K562 (cell line): ENCODE results near the gene CRKL. TPM values are rescaled to one million over a fixed set of nuclear protein-coding genes. Genes with fewer than 3 reads are reported as not detected.

Source experiments
- ATAC-seq: fragments of 200-7000 bp; cut with Tn5 transposase; 3 replicates; pipeline ENCODE4 v1.9.1; 2020; ENCODE audit warnings: moderate library complexity
- BruUV-seq: library from RNA; stranded (reverse); fragments of 400-500 nt; replicated peaks from 2 replicates; lab custom pipeline; 2021; lab: Mats Ljungman, UMichigan
- CTCF ChIA-PET: fragments of 300-600 bp; formaldehyde crosslinking; extraction: SDS; loops from one replicate; lab custom pipeline; 2021; ENCODE audit warnings: low intra/inter-chr PET ratio; lab: Yijun Ruan, JAX
- POLR2A ChIA-PET: fragments of 300-600, 350-650 bp; sonication (Branson Sonifier 250); formaldehyde crosslinking; extraction: SDS; loops from one replicate; lab custom pipeline; 2021; ENCODE audit warnings: antibody characterized with exemption, inconsistent platforms; lab: Yijun Ruan, JAX
- DNase-seq, 4 experiments: peaks; one replicate each; pipeline versions ENCODE4 v3.0.0 to v3.0.0-alpha.2; 2011 to 2018; ENCODE audit warnings: low spot score in 3 of 4, mixed read lengths in 3 of 4; ENCODE audit errors: extremely low read depth in 1 of 4
- FAIRE-seq: peaks from 2 replicates; lab custom pipeline; 2011; peaks lifted over from hg19 to GRCh38; lab: Jason Lieb, UNC
- H2AFZ ChIP-seq: 2 replicates; pipeline ENCODE4 v1.6.0; 2011; ENCODE audit warnings: low read depth, low read length, control low read depth, inconsistent platforms
- H3K27ac ChIP-seq: fragments of 200-600 bp; 3 replicates; pipeline ENCODE4 v1.8.0; 2011; ENCODE audit warnings: low read depth, mild to moderate bottlenecking, control low read depth, inconsistent platforms, low read length, moderate library complexity, mixed read lengths; ENCODE audit errors: extremely low read depth
- H3K27me3 ChIP-seq, 2 experiments: fragments of 300-600 bp in 1 of 2; 2 replicates in 1 of 2; 3 replicates in 1 of 2; pipeline versions ENCODE4 v1.6.0 to v1.8.0; 2011; ENCODE audit warnings: inconsistent platforms in 2 of 2, low read length in 2 of 2, mild to moderate bottlenecking in 1 of 2, mixed read lengths in 1 of 2, moderate library complexity in 1 of 2; ENCODE audit not compliant: control insufficient read depth in 2 of 2, insufficient read depth in 2 of 2
- H3K36me3 ChIP-seq: fragments of 300-600 bp; 3 replicates; pipeline ENCODE4 v1.8.0; 2011; ENCODE audit warnings: mild to moderate bottlenecking, low read length, inconsistent platforms; ENCODE audit not compliant: control insufficient read depth, insufficient read depth
- H3K4me1 ChIP-seq, 2 experiments: fragments of 200-600 bp in 1 of 2; replicated peaks in 1 of 2; 2 replicates in 1 of 2; 3 replicates in 1 of 2; pipeline versions ENCODE4 v1.5.1 to v1.8.0; 2011; ENCODE audit warnings: inconsistent platforms in 2 of 2, low read length in 2 of 2, mild to moderate bottlenecking in 1 of 2, mixed read lengths in 1 of 2, moderate library complexity in 1 of 2; ENCODE audit not compliant: control insufficient read depth in 2 of 2, insufficient read depth in 2 of 2
- H3K4me2 ChIP-seq: 2 replicates; pipeline ENCODE4 v1.6.1; 2011; ENCODE audit warnings: low read length, control low read depth, inconsistent platforms, mixed read lengths; ENCODE audit not compliant: insufficient read depth
- H3K4me3 ChIP-seq: fragments of 200-600 bp; sonication (generic), shearing (Covaris generic); 2 replicates; pipeline ENCODE4 v1.5.1; 2016; ENCODE audit warnings: control low read depth, inconsistent platforms
- H3K79me2 ChIP-seq: fragments of 200-600 bp; 3 replicates; pipeline ENCODE4 v1.8.0; 2011; ENCODE audit warnings: low read length, inconsistent platforms; ENCODE audit not compliant: control insufficient read depth, insufficient read depth
- H3K9ac ChIP-seq, 2 experiments: 2 replicates each; pipeline versions ENCODE4 v1.6.0 to v1.6.1; 2011; ENCODE audit warnings: low read depth in 2 of 2, low read length in 2 of 2, control low read depth in 1 of 2, inconsistent platforms in 1 of 2, mild to moderate bottlenecking in 1 of 2, mixed read lengths in 1 of 2; ENCODE audit not compliant: insufficient read depth in 1 of 2
- H3K9me1 ChIP-seq: one replicate; pipeline ENCODE4 v1.6.0; 2011; ENCODE audit warnings: inconsistent platforms, mild to moderate bottlenecking, low read length, moderate library complexity; ENCODE audit not compliant: control insufficient read depth, insufficient read depth
- H3K9me3 ChIP-seq: replicated peaks from 2 replicates; pipeline ENCODE4 v1.5.1; 2011; ENCODE audit warnings: low read depth, low read length, inconsistent platforms; ENCODE audit not compliant: control insufficient read depth, insufficient read depth
- H4K20me1 ChIP-seq: replicated peaks from 2 replicates; pipeline ENCODE4 v1.6.1; 2011; ENCODE audit warnings: low read length, inconsistent platforms, mixed read lengths; ENCODE audit not compliant: control insufficient read depth, insufficient read depth
- ATF7 ChIP-seq: fragments of 450-650 bp; IDR thresholded peaks from 2 replicates; pipeline ENCODE4 v1.7.1; 2014; ENCODE audit warnings: mild to moderate bottlenecking, moderate library complexity
- CGGBP1 ChIP-seq: fragments of 250-450 bp; sonication (Bioruptor Pico); IDR thresholded peaks from 2 replicates; pipeline ENCODE4 v1.9.0; 2021; ENCODE audit warnings: mild to moderate bottlenecking
- CREB3 ChIP-seq: fragments of 450-650 bp; conservative IDR thresholded peaks from 2 replicates; pipeline ENCODE4 v1.6.1; 2016; ENCODE audit warnings: missing genetic modification characterization, low read depth, mild to moderate bottlenecking, missing compliant biosample characterization, moderate library complexity
- E2F3 ChIP-seq: fragments of 250-450 bp; sonication (Bioruptor Pico); IDR thresholded peaks from 2 replicates; pipeline ENCODE4 v1.4.0; 2020; ENCODE audit warnings: mild to moderate bottlenecking
- ESRRA ChIP-seq: fragments of 450-650 bp; IDR thresholded peaks from 2 replicates; pipeline ENCODE4 v1.6.1; 2014; ENCODE audit warnings: low read depth, mild to moderate bottlenecking, moderate library complexity, borderline replicate concordance
- FOXP1 ChIP-seq: sonication (generic); formaldehyde crosslinking; IDR thresholded peaks from 2 replicates; pipeline ENCODE4 v1.8.0; 2022; ENCODE audit warnings: mild to moderate bottlenecking, missing genetic modification reagents
- JUN ChIP-seq, 2 experiments: sonication (generic) in 1 of 2; formaldehyde crosslinking in 1 of 2; IDR thresholded peaks; 2 replicates each; pipeline versions ENCODE4 v1.6.1 to v1.8.0; 2012 to 2022; ENCODE audit warnings: borderline replicate concordance in 2 of 2, mild to moderate bottlenecking in 2 of 2, improper control_type of control experiment in 1 of 2, low read depth in 1 of 2, low read length in 1 of 2, missing genetic modification reagents in 1 of 2
- NFXL1 ChIP-seq: fragments of 450-650 bp; formaldehyde crosslinking; IDR thresholded peaks from 2 replicates; pipeline ENCODE4 v1.4.0; 2021; ENCODE audit warnings: mild to moderate bottlenecking
- PCBP2 ChIP-seq: fragments of 200-400 bp; formaldehyde crosslinking; IDR thresholded peaks from 2 replicates; pipeline ENCODE4 v1.6.1; 2018; ENCODE audit warnings: low read length, low read depth, mild to moderate bottlenecking, moderate library complexity; ENCODE audit not compliant: poor library complexity, severe bottlenecking
- PHTF2 ChIP-seq: fragments of 250-450 bp; sonication (Bioruptor Pico); IDR thresholded peaks from 2 replicates; pipeline ENCODE4 v1.5.0; 2021; ENCODE audit warnings: mild to moderate bottlenecking
- RAD51 ChIP-seq: fragments of 450-650 bp; IDR thresholded peaks from 2 replicates; pipeline ENCODE4 v1.7.1; 2016; ENCODE audit warnings: low read depth, mild to moderate bottlenecking, borderline replicate concordance
- RNF2 ChIP-seq: sonication (generic); IDR thresholded peaks from 2 replicates; pipeline ENCODE4 v1.6.1; 2016
- SMARCC2 ChIP-seq: fragments of 450-650 bp; IDR thresholded peaks from 2 replicates; pipeline ENCODE4 v1.6.1; 2017; ENCODE audit warnings: antibody characterized with exemption, moderate library complexity, mild to moderate bottlenecking, low read depth
- ZC3H11A ChIP-seq: IDR thresholded peaks from 2 replicates; pipeline ENCODE4 v1.6.1; 2012; ENCODE audit warnings: low read depth, low read length, improper control_type of control experiment
- ZNF175 ChIP-seq: fragments of 200-800 bp; sonication (Bioruptor generic); IDR thresholded peaks from 2 replicates; pipeline ENCODE4 v1.6.1; 2016; ENCODE audit warnings: low read depth, mild to moderate bottlenecking, missing genetic modification characterization, missing compliant biosample characterization
- WGBS: fragments of 100-300 bp; shearing (Covaris generic); methylation state at CpG from one replicate; pipeline ENCODE4 v1.1.6; 2016; ENCODE audit warnings: low coverage, mixed read lengths; ENCODE audit not compliant: insufficient coverage; ENCODE audit errors: missing lambda C conversion rate; 5-methylcytosine and 5-hydroxymethylcytosine counted together
- in situ Hi-C: fragments of 300-500 bp; cut with MboI; formaldehyde crosslinking; loops from 4 replicates; pipeline ENCODE4 v1.15.0; 2018; ENCODE audit warnings: inconsistent platforms, mixed read lengths
- intact Hi-C: fragments of 100-400 bp; cut with micrococcal nuclease; formaldehyde crosslinking; loops from 2 replicates; pipeline ENCODE4 v1.14.2; 2022
- polyA plus RNA-seq, 8 experiments: library from polyadenylated mRNA; depleted of rRNA in 4 of 8; stranded (reverse) in 5 of 8; unstranded in 3 of 8; fragments of >200 nt; fragmentation: Nextera tagmentation in 2 of 8; fragmentation: Illumina TruSeq in 1 of 8; extraction: Ambion mirVana in 2 of 8; extraction: Trizol in 1 of 8; gene quantifications; 2 replicates each; pipeline versions ENCODE4 v1.2.1 to v1.2.3, GENCODE V29; 2011 to 2014; ENCODE audit warnings: inconsistent platforms in 1 of 8, missing spikeins in 1 of 8
- total RNA-seq, 7 experiments: library from RNA; depleted of rRNA in 6 of 7; stranded (reverse); fragments of >200 nt in 6 of 7; fragmentation: Illumina TruSeq in 2 of 7; extraction: Trizol in 2 of 7; gene quantifications; 2 replicates each; pipeline versions ENCODE4 v1.2.1 to v1.2.3, GENCODE V29; 2011 to 2021; ENCODE audit warnings: low replicate concordance in 1 of 7

The CRKL gene
- total and polyA plus RNA-seq, 9 of the 15 experiments (the other 6 are each of a cell fraction or from before 2014, with no cell fraction given): 100 to 263 (median 124) TPM

- 0 out of 2 replicates have a peak, but pooled peaks have one; percentile 15 for TF ChIP-seq FOXP1 (CRISPR knock-in tag)
- 0 out of 2 replicates have a peak, but pooled peaks have one; percentile 28 for TF ChIP-seq E2F3
Observed at GRCh38 chr22:20965104-20965887, 48.1 kb downstream of the CRKL start (continued).

GRCh38 chr22:20965888-20966855, 49.0 kb downstream of the CRKL start:
- H3K4me3 ChIP-seq: no peak overlapping the region
- WGBS: 44% methylated on average over 13 of the region's 13 CpGs
- in situ Hi-C loops: loop anchor here (25.0 kb wide), 1 partner anchor 171 kb away; no protein-coding TSS in a partner anchor
- TF ChIP-seq PHTF2 (CRISPR knock-in tag) (no peak), RNF2 (no peak), ZC3H11A (no peak), ATF7 (no peak), SMARCC2 (no peak), CREB3 (tag) (no peak), CGGBP1 (CRISPR knock-in tag) (no peak), PCBP2 (no peak), NFXL1 (CRISPR knock-in tag) (no peak), RAD51 (no peak), JUN (IDR thresholded peaks at IDR 0.05; ENCODE audit: borderline replicate concordance, low read depth, low read length) (no peak), JUN (CRISPR knock-in tag; IDR thresholded peaks at IDR 0.05; ENCODE audit: borderline replicate concordance) (0 out of 2 replicates have a peak, but pooled peaks have one; percentile 47), ZNF175 (CRISPR knock-in tag) (no peak), ESRRA (0 out of 2 replicates have a peak, but pooled peaks have one; percentile 36)

More at GRCh38 chr22:20965888-20966855, 49.0 kb downstream of the CRKL start:
- Histone ChIP-seq H3K4me1 (peaks cover 0 to 40% of the 10 kb centered on the region in 2 experiments; a peak in 3 of 5 replicates), H3K36me3 (no peaks in the 10 kb centered on the region), H3K27me3 (peaks cover 11 to 38% of the 10 kb centered on the region in 2 experiments; a peak in 4 of 5 replicates), H3K4me2 (no peak overlapping the region), H3K9ac (peak overlapping the region in 1 of 2 experiments; percentile 79; a peak in 1 of 4 replicates), H2AFZ (no peak overlapping the region), H4K20me1 (peaks cover 40% of the 10 kb centered on the region), H3K27ac (no peak overlapping the region), H3K9me3 (no peaks in the 10 kb centered on the region), H3K9me1 (no peaks in the 10 kb centered on the region), H3K79me2 (no peaks in the 10 kb centered on the region)
- intact Hi-C loops: loop anchor here (2.0 kb wide), 1 partner anchor 71 kb away; no protein-coding TSS in a partner anchor
- ChIA-PET CTCF (interaction anchor here (0.6 kb wide), 1 partner anchor 171 kb away, joined by 3 read pairs; no protein-coding TSS in a partner anchor), POLR2A (interaction anchor here (7.9 to 64.4 kb wide), 3 partner anchors 14 to 48 kb away, joined by 92 to 1556 read pairs (median 451); partner anchors contain the start of genes CRKL, LZTR1 and THAP7)
- DNase-seq: no peak
- no peak for FAIRE-seq
- no TSS peak for BruUV-seq
- no peak for ATAC-seq
